ENCODE measurements around the gene SPATA1. TPM values are rescaled to one million over a fixed set of nuclear protein-coding genes. Genes with fewer than 3 reads are reported as not detected.

SPATA1 gene, protein sequence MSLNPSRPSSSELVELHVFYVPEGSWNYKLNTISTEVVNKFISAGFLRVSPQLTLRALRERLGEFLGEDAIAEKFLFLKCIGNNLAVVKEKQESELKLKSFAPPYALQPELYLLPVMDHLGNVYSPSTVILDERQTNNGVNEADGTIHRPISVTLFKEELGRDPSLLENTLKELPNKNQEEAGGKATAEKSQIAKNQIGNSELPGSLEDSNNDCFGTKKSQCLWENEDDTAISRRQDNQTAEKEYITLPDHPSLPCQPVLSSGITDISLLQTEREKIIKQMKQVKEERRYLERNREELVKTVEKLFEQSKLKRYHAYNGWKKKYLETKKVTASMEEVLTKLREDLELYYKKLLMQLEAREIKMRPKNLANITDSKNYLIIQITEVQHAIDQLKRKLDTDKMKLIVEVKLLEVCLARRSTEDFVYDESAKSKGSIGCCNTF
- total RNA-seq = 1.8 TPM

DNA sequence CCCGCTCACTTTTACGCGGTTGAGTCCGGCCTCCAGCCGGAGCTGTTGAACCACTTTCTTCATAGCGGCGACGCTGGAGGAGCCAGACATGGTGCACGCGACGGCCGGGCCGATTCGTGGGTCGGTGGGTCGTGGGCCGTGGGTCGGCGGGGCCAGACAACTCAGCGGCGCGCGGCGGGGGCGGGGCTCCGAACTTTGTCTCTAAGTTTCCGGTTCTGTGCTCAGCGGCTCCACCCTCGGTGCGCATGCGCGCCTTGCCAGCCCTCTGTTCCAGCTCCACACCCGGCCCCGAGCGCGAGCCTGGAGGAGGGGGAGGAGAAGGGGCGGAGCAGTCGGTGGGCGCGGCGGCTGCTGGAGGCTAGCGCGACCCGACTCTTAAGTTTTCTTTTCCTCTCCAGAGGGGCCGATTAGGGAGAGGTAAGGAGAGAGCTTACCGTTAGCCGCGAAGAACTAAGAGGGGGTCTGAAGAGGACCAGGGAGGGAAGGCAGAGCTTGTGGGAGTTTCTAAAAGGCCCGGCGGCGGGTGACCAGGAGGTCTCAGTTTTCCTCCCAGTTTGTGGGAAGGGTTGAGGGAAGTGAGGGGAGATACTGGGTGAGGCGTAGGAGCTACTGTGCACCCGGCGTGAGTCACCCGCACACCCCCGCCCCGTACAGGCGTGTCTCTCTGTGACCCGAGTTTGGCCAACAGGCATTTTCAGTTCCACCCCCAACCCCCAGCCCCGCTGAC, at the start of gene SPATA1, which contains the start of gene GNG5:
Gene SPATA1 (plus strand): TSS at position 385 of the 727 bp plus-strand sequence. CDS start 9,974 bp downstream, outside the sequence.
Gene GNG5 (minus strand): TSS at position 580 of the 727 bp plus-strand sequence. CDS start 490 bp downstream, at position 90.

DNA sequence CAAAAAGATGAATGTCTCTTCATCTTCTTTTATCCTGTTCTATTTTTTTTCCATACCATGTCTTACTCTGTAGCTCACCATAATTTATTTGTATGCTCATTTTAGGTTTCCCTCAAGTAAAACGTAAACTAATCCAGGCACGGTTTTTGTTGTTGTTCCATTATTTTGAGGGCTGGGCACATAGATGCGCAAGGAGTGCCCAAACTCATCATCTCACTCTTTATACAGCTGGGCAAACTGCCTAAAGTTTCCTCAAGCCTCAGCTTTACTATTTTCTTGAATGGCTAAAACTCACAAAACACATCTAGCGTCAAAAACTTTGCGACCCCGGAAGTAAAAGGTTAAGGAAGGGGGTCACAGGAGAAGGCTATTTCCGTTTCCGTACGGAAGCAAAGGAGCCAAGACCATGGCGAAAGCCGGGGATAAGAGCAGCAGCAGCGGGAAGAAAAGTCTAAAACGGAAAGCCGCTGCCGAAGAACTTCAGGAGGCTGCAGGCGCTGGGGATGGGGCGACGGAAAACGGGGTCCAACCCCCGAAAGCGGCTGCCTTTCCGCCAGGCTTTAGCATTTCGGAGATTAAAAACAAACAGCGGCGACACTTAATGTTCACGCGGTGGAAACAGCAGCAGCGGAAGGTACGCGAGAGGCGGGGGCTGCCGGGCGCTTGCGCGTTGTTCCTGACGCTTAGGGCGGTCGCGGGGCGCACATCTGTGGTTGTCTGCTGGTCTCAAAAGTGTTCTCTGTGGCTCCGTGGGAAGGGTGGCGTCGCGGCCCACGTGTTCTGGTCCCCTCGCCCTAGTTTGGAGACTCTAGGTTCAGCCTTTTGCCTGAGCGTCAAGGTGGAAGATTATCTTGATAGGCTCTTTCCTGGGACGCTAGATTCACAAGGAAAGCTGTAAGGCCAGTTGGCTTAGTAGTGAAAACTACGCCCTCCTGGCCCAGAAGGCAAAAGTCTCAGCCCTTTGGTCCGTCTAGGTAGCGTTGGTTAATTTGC, 27.0 kb upstream of the SPATA1 start, which contains the start of gene RPF1:
Gene RPF1 (plus strand): TSS at position 391 of the 993 bp plus-strand sequence. CDS start 16 bp downstream, at position 407.

DNA sequence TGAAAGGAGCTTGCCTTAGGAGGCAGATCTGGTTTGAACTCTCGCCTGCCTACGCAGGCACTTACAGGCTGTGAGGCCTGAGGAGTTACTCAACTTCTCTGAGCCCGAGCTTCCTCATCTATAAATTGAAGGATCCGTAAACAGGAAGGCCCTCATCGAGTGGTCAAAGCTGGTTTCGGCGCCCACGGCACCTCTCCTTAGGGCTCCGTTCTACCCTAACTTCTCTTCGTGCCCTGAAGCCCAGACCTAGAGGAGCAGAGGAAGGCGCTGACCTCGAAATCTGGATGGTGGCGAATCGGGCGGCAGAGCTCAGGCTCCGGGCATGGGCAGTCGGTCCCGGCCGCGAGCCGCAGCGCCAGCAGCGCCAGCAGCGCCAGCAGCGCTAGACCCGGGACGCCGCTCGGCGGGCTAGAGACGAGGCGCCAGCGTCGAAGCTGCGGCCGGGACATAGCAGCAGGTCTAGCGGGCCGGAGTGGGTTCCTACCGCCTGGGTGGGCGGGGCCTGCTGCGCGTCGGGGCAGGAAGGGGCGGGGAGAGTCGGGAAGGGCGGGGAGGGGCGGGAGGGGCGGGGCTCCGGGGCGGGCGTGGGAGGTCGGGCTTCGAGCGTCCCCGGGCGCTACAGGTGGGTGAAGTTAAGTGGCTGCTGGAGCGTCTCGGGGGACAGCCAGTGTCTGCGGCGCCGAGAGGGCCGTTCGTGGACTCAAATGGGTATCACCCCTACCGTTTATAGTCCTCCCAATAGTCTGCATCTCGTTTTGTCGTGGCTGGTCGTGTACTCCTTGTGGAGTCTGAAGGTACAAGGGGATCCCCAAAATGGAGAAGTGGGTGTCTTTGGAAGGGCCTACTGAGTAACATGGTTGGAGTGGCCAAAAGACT, 68.0 kb downstream of the SPATA1 start, which contains the start of gene CTBS:
Gene CTBS (minus strand): TSS at position 474 of the 876 bp plus-strand sequence. CDS start 25 bp downstream, at position 449.

Other genes with a start within 250 kb of the SPATA1 start
- 5.2 TPM for gene SAMD13, start 204.7 kb upstream of the SPATA1 start, total RNA-seq
- gene DNASE2B, start 107.9 kb upstream of the SPATA1 start, total RNA-seq = 3.0 TPM
- 53.9 TPM for gene RPF1, start 27.1 kb upstream of the SPATA1 start, total RNA-seq
- 18.1 TPM for gene GNG5, start 195 bp downstream of the SPATA1 start, total RNA-seq
- 31.9 TPM for gene CTBS, start 68.1 kb downstream of the SPATA1 start, total RNA-seq
- 189 TPM for gene SSX2IP, start 184.1 kb downstream of the SPATA1 start, total RNA-seq